WTC11 (cell line): ENCODE data around the gene MAGOHB. TPM values are rescaled to one million over a fixed set of nuclear protein-coding genes. Genes with fewer than 3 reads are reported as not detected.

Experiments
- ATAC-seq: fragments of 200-7000 bp; cut with Tn5 transposase; 2 replicates; pipeline ENCODE4 v1.10.0; 2021; ENCODE audit warnings: mild to moderate bottlenecking, moderate library complexity
- CTCF ChIA-PET: fragments of 300-600 bp; sonication (Branson Sonifier 250); formaldehyde crosslinking; loops from one replicate; lab custom pipeline; 2021; ENCODE audit warnings: antibody characterized with exemption; lab: Charles Lee
- POLR2A ChIA-PET: fragments of 350-600 bp; sonication (Branson Sonifier 250); formaldehyde crosslinking; loops from one replicate; lab custom pipeline; 2021; ENCODE audit warnings: antibody characterized with exemption; lab: Charles Lee
- DNase-seq: peaks from one replicate; pipeline ENCODE4 v3.0.0; 2021; ENCODE audit warnings: low spot score
- H3K27ac Mint-ChIP-seq: 2 replicates; pipeline ENCODE4 v1.8.0; 2021; ENCODE audit warnings: mixed read lengths
- H3K27me3 Mint-ChIP-seq: 2 replicates; pipeline ENCODE4 v1.8.0; 2021; ENCODE audit warnings: low read depth, mild to moderate bottlenecking, moderate library complexity, mixed read lengths
- H3K36me3 Mint-ChIP-seq: 2 replicates; pipeline ENCODE4 v1.8.0; 2021; ENCODE audit warnings: mixed read lengths
- H3K4me1 Mint-ChIP-seq: 2 replicates; pipeline ENCODE4 v1.8.0; 2022; ENCODE audit warnings: mixed read lengths
- H3K4me3 Mint-ChIP-seq: 2 replicates; pipeline ENCODE4 v1.8.0; 2021; ENCODE audit warnings: mild to moderate bottlenecking, moderate library complexity, mixed read lengths
- H3K9me3 Mint-ChIP-seq: 2 replicates; pipeline ENCODE4 v1.8.0; 2021; ENCODE audit warnings: mixed read lengths
- CREB1 ChIP-seq: sonication (generic); formaldehyde crosslinking; IDR thresholded peaks from 2 replicates; pipeline ENCODE4 v1.8.0; 2023; ENCODE audit warnings: mild to moderate bottlenecking, missing genetic modification reagents
- CREM ChIP-seq: sonication (generic); formaldehyde crosslinking; IDR thresholded peaks from 2 replicates; pipeline ENCODE4 v1.8.1; 2022; ENCODE audit warnings: mild to moderate bottlenecking, missing genetic modification reagents, moderate library complexity
- NFYB ChIP-seq: sonication (generic); formaldehyde crosslinking; conservative IDR thresholded peaks from 2 replicates; pipeline ENCODE4 v1.8.0; 2022; ENCODE audit warnings: low read depth, missing genetic modification reagents
- NR1H2 ChIP-seq: sonication (generic); formaldehyde crosslinking; IDR thresholded peaks from 2 replicates; pipeline ENCODE4 v1.9.0; 2021; ENCODE audit warnings: mild to moderate bottlenecking, moderate library complexity, missing genetic modification reagents
- NR3C1 ChIP-seq: sonication (generic); formaldehyde crosslinking; conservative IDR thresholded peaks from 2 replicates; pipeline ENCODE4 v1.8.1; 2023; ENCODE audit warnings: low read depth, mild to moderate bottlenecking, missing genetic modification reagents
- RORB ChIP-seq: fragments of 250-450 bp; sonication (Bioruptor Pico); IDR thresholded peaks from 2 replicates; pipeline ENCODE4 v1.9.0; 2021; ENCODE audit warnings: mild to moderate bottlenecking
- SOX15 ChIP-seq: fragments of 250-450 bp; sonication (Bioruptor Pico); IDR thresholded peaks from 2 replicates; pipeline ENCODE4 v1.9.0; 2021; ENCODE audit warnings: mild to moderate bottlenecking
- SP1 ChIP-seq: sonication (generic); formaldehyde crosslinking; conservative IDR thresholded peaks from 2 replicates; pipeline ENCODE4 v1.8.1; 2022; ENCODE audit warnings: missing genetic modification reagents
- TCF7 ChIP-seq: sonication (generic); formaldehyde crosslinking; IDR thresholded peaks from 2 replicates; pipeline ENCODE4 v1.8.0; 2022; ENCODE audit warnings: mild to moderate bottlenecking, low read depth, missing genetic modification reagents, moderate library complexity
- TEAD4 ChIP-seq: sonication (generic); formaldehyde crosslinking; IDR thresholded peaks from 2 replicates; pipeline ENCODE4 v1.8.0; 2022; ENCODE audit warnings: mild to moderate bottlenecking, missing genetic modification reagents
- ZNF219 ChIP-seq: sonication (generic); formaldehyde crosslinking; IDR thresholded peaks from 2 replicates; pipeline ENCODE4 v1.8.0; 2023; ENCODE audit warnings: missing genetic modification reagents, mild to moderate bottlenecking, borderline replicate concordance
- ZNF232 ChIP-seq: sonication (generic); formaldehyde crosslinking; IDR thresholded peaks from 2 replicates; pipeline ENCODE4 v1.8.0; 2022; ENCODE audit warnings: mild to moderate bottlenecking, missing genetic modification reagents
- ZNF263 ChIP-seq: sonication (generic); formaldehyde crosslinking; IDR thresholded peaks from 2 replicates; pipeline ENCODE4 v1.8.1; 2022; ENCODE audit warnings: low read depth, mild to moderate bottlenecking, moderate library complexity, missing genetic modification reagents
- total RNA-seq: library from RNA; stranded (reverse); gene quantifications from 3 replicates; pipeline ENCODE4 v1.2.3, GENCODE V29; 2021
- TF ChIP-seq, protein P1 (sequence below): fragments of 250-450 bp; sonication (Bioruptor Pico); IDR thresholded peaks from 2 replicates; pipeline ENCODE4 v1.9.0; 2021; ENCODE audit warnings: mild to moderate bottlenecking
- TF ChIP-seq, protein P2 (sequence below): sonication (generic); formaldehyde crosslinking; IDR thresholded peaks from 2 replicates; pipeline ENCODE4 v1.8.0; 2022; ENCODE audit warnings: mild to moderate bottlenecking, missing genetic modification reagents
- TF ChIP-seq, protein P3 (sequence below): fragments of 250-450 bp; sonication (Bioruptor Pico); conservative IDR thresholded peaks from 2 replicates; pipeline ENCODE4 v1.9.0; 2021; ENCODE audit warnings: mild to moderate bottlenecking
- TF ChIP-seq, protein P4 (sequence below): fragments of 200-600 bp; IDR thresholded peaks from 2 replicates; pipeline ENCODE4 v1.8.0; 2022; ENCODE audit warnings: antibody characterized with exemption
- TF ChIP-seq, protein P5 (sequence below): fragments of 250-450 bp; sonication (Bioruptor Pico); IDR thresholded peaks from 2 replicates; pipeline ENCODE4 v2.1.2; 2022; ENCODE audit warnings: mild to moderate bottlenecking, moderate library complexity
- TF ChIP-seq, protein P6 (sequence below): sonication (generic); formaldehyde crosslinking; IDR thresholded peaks from 2 replicates; pipeline ENCODE4 v1.8.1; 2023; ENCODE audit warnings: mild to moderate bottlenecking, missing genetic modification reagents, moderate library complexity

The MAGOHB gene
- total RNA-seq, 1 experiment from 2014 or later, result 36.1 TPM

DNA sequence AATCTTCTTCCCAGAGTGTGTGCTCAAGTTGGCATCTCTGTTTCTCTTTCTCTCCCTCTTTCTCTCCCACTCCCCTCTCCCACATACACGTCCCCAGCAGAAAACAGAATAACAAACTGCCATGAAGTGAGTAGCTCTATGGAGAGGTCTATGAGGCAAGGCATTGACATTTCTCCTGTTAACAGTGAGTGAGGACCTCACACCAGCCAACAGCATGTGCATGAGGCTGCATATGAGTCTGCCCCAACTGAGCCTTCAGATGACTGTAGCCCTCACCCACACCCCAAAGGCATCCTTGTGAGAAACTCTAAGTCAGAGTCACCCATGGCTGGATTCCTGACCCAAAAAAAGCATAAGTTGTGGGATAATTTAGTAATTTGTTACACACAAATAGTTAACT is 50.4 kb downstream of the MAGOHB start (continued):
- TF ChIP-seq, protein P1, sequence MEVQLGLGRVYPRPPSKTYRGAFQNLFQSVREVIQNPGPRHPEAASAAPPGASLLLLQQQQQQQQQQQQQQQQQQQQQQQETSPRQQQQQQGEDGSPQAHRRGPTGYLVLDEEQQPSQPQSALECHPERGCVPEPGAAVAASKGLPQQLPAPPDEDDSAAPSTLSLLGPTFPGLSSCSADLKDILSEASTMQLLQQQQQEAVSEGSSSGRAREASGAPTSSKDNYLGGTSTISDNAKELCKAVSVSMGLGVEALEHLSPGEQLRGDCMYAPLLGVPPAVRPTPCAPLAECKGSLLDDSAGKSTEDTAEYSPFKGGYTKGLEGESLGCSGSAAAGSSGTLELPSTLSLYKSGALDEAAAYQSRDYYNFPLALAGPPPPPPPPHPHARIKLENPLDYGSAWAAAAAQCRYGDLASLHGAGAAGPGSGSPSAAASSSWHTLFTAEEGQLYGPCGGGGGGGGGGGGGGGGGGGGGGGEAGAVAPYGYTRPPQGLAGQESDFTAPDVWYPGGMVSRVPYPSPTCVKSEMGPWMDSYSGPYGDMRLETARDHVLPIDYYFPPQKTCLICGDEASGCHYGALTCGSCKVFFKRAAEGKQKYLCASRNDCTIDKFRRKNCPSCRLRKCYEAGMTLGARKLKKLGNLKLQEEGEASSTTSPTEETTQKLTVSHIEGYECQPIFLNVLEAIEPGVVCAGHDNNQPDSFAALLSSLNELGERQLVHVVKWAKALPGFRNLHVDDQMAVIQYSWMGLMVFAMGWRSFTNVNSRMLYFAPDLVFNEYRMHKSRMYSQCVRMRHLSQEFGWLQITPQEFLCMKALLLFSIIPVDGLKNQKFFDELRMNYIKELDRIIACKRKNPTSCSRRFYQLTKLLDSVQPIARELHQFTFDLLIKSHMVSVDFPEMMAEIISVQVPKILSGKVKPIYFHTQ (CRISPR knock-in tag), result no peak
- TF ChIP-seq, protein P2, sequence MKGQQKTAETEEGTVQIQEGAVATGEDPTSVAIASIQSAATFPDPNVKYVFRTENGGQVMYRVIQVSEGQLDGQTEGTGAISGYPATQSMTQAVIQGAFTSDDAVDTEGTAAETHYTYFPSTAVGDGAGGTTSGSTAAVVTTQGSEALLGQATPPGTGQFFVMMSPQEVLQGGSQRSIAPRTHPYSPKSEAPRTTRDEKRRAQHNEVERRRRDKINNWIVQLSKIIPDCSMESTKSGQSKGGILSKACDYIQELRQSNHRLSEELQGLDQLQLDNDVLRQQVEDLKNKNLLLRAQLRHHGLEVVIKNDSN (CRISPR knock-in tag), result no peak
- TF ChIP-seq SP1 (CRISPR knock-in tag) (no peak), CREB1 (no peak), SOX15 (CRISPR knock-in tag) (no peak)
- TF ChIP-seq, protein P3, sequence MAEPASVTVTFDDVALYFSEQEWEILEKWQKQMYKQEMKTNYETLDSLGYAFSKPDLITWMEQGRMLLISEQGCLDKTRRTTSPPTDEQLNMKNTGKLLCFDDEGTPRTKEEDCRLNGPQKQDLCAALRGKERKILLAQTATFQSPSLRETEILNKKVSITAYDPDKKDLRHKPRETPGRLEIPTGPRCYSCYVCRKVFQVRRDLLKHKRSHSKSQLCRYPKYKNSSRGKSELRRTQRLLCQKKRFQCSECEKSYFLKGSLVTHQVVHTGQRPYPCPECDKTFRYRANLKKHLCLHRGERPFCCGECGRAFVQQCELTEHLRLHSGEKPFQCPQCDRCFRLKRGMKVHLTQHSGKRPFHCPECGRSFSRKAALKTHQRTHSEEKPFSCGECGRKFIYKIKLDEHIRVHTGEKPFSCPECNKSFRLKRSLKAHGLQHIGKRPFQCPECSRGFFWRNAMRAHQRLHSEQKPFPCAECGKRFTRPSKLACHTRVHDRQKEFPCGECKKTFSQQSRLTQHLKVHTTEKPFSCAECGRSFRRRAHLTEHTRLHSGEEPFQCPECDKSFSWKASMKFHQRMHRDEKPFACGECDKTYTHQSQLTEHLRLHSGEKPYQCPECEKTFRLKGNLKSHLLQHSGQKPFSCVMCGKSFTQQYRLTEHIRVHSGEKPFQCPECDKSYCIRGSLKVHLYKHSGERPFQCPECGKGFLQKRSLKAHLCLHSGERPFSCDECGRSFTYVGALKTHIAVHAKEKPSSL (CRISPR knock-in tag), result no peak

DNA sequence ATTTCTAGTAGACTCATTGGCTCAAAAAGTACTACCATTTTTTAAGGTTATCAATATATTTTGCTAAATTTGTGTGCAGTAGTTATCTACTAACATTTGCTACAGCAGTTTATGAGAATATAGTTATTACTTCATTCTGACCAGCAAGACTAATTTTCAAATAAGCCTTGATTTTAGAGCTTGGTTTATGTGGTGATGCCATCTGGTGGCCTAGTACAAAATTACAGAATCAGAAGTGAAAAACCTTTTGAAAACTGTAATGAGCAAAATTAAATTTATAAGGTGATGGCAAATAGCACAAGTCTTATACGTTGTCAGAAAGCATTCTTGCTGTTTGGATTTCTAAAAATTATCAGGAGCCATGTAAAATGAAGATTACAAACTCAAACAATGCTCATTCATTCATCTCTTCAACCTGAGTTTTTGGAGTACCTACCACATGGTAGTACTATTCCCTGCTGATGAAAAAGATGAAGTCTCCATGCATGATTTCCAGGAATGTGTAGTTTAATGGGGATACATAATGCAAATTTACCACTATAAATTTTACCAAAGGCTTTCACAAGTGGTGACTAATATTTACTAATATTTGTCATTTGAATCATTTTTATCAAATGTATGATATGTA is 51.0 kb downstream of the MAGOHB start:
- H3K36me3 Mint-ChIP-seq, result no peaks in the 10 kb centered on the region
- H3K4me1 Mint-ChIP-seq, result peaks cover 14% of the 10 kb centered on the region
- no peak overlapping the region for H3K27ac Mint-ChIP-seq
- CTCF ChIA-PET, result interaction anchor here (0.7 to 2.0 kb wide), 7 partner anchors 10 to 326 kb away, joined by 3 to 10 read pairs (median 4); no protein-coding TSS in a partner anchor
- ATAC-seq (no peak), DNase-seq (no peak)
- TF ChIP-seq, protein P4, sequence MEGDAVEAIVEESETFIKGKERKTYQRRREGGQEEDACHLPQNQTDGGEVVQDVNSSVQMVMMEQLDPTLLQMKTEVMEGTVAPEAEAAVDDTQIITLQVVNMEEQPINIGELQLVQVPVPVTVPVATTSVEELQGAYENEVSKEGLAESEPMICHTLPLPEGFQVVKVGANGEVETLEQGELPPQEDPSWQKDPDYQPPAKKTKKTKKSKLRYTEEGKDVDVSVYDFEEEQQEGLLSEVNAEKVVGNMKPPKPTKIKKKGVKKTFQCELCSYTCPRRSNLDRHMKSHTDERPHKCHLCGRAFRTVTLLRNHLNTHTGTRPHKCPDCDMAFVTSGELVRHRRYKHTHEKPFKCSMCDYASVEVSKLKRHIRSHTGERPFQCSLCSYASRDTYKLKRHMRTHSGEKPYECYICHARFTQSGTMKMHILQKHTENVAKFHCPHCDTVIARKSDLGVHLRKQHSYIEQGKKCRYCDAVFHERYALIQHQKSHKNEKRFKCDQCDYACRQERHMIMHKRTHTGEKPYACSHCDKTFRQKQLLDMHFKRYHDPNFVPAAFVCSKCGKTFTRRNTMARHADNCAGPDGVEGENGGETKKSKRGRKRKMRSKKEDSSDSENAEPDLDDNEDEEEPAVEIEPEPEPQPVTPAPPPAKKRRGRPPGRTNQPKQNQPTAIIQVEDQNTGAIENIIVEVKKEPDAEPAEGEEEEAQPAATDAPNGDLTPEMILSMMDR, result peak; percentile 56
- TF ChIP-seq ZNF263, result no peak
- peaks cover 3% of the 10 kb centered on the region; the same call in 1 of the 2 replicates for H3K9me3 Mint-ChIP-seq
- H3K27me3 Mint-ChIP-seq, result no peaks in the 10 kb centered on the region
- POLR2A ChIA-PET, result no interaction called here
- no peak overlapping the region for H3K4me3 Mint-ChIP-seq

DNA sequence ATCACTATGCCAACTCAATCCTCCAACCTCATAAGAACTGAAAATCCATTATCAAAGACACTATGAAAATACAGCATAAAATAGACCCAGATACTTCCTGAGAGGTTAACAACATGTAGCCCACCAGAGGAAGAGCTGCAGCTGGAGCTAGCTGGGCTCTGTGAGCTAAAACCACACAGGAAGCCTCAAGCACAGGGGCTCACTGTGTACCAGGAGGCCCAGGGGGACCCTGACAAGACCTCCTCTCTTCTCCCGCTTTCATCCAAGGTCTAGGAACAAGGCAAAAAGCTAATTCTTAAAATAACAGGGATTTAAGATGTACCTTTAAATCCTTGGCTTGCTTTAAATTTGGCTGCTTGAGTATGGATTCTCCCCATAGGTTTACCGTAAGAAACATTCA is 54.2 kb downstream of the MAGOHB start:
- no peak for DNase-seq
- H3K4me3 Mint-ChIP-seq, result no peak overlapping the region
- H3K27ac Mint-ChIP-seq, result no peak overlapping the region
- H3K4me1 Mint-ChIP-seq, result peaks cover 20% of the 10 kb centered on the region
- H3K27me3 Mint-ChIP-seq, result no peaks in the 10 kb centered on the region
- ChIA-PET CTCF (interaction anchor here (0.6 to 1.4 kb wide), 7 partner anchors 12 to 406 kb away, joined by 3 to 5 read pairs (median 3); no protein-coding TSS in a partner anchor), POLR2A (no interaction called here)
- no peak for ATAC-seq
- no peaks in the 10 kb centered on the region for H3K36me3 Mint-ChIP-seq
- peaks cover 3% of the 10 kb centered on the region; the same call in 1 of the 2 replicates for H3K9me3 Mint-ChIP-seq
- TF ChIP-seq ZNF232 (CRISPR knock-in tag) (no peak), CREM (CRISPR knock-in tag) (no peak), TEAD4 (no peak), RORB (CRISPR knock-in tag) (no peak), SP1 (CRISPR knock-in tag) (no peak), NR1H2 (CRISPR knock-in tag) (no peak), ZNF219 (CRISPR knock-in tag) (no peak), NR3C1 (no peak), NFYB (CRISPR knock-in tag) (no peak), TCF7 (CRISPR knock-in tag) (no peak)
- TF ChIP-seq, protein P1 (CRISPR knock-in tag), result no peak
- TF ChIP-seq, protein P5, sequence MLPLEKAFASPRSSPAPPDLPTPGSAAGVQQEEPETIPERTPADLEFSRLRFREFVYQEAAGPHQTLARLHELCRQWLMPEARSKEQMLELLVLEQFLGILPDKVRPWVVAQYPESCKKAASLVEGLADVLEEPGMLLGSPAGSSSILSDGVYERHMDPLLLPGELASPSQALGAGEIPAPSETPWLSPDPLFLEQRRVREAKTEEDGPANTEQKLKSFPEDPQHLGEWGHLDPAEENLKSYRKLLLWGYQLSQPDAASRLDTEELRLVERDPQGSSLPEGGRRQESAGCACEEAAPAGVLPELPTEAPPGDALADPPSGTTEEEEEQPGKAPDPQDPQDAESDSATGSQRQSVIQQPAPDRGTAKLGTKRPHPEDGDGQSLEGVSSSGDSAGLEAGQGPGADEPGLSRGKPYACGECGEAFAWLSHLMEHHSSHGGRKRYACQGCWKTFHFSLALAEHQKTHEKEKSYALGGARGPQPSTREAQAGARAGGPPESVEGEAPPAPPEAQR, result no peak
- TF ChIP-seq, protein P6, sequence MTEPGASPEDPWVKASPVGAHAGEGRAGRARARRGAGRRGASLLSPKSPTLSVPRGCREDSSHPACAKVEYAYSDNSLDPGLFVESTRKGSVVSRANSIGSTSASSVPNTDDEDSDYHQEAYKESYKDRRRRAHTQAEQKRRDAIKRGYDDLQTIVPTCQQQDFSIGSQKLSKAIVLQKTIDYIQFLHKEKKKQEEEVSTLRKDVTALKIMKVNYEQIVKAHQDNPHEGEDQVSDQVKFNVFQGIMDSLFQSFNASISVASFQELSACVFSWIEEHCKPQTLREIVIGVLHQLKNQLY, result no peak
